CD14-positive monocyte (primary cell): ENCODE data around the gene SLC6A1. TPM values are rescaled to one million over a fixed set of nuclear protein-coding genes. Genes with fewer than 3 reads are reported as not detected.
A peak's percentile ranks its signal among the peaks of the same experiment; 100 is the strongest.

Experiments
- DNase-seq, 3 donors: peaks; one replicate each; pipeline ENCODE4 v3.0.0-alpha.2; 2011 to 2022
- H2AFZ ChIP-seq: 2 replicates; pipeline ENCODE4 v1.6.0; 2012; ENCODE audit warnings: mild to moderate bottlenecking, low read depth, low read length, inconsistent platforms; ENCODE audit not compliant: insufficient read depth, poor library complexity, severe bottlenecking
- H3K27ac ChIP-seq, 2 donors: 1 replicate in 1 of 2; 2 replicates in 1 of 2; pipeline ENCODE4 v1.5.1; 2012 to 2013; ENCODE audit warnings: low read length in 2 of 2, control low read depth in 1 of 2, inconsistent platforms in 1 of 2, low read depth in 1 of 2, mild to moderate bottlenecking in 1 of 2
- H3K27me3 ChIP-seq, 2 donors: one replicate each; pipeline versions ENCODE4 v1.6.0 to v1.6.1; 2011 to 2013; ENCODE audit warnings: low read length in 2 of 2; ENCODE audit not compliant: control insufficient read depth in 2 of 2, insufficient read depth in 2 of 2
- H3K36me3 ChIP-seq, 2 donors: replicated peaks in 1 of 2; 1 replicate in 1 of 2; 2 replicates in 1 of 2; pipeline versions ENCODE4 v1.5.1 to v1.6.1; 2012 to 2013; ENCODE audit warnings: low read length in 2 of 2, control low read depth in 1 of 2, inconsistent platforms in 1 of 2, mild to moderate bottlenecking in 1 of 2; ENCODE audit not compliant: insufficient read depth in 2 of 2, control insufficient read depth in 1 of 2
- H3K4me1 ChIP-seq, 2 donors: 1 replicate in 1 of 2; 2 replicates in 1 of 2; pipeline versions ENCODE4 v1.5.1 to v1.6.1; 2012 to 2013; ENCODE audit warnings: low read length in 2 of 2, control low read depth in 1 of 2, inconsistent platforms in 1 of 2, mild to moderate bottlenecking in 1 of 2, moderate library complexity in 1 of 2; ENCODE audit not compliant: insufficient read depth in 2 of 2, control insufficient read depth in 1 of 2
- H3K4me2 ChIP-seq: replicated peaks from 2 replicates; pipeline ENCODE3; 2012; ENCODE audit warnings: low read length, moderate library complexity, mild to moderate bottlenecking; ENCODE audit not compliant: poor library complexity, severe bottlenecking; ENCODE audit errors: extremely low read depth
- H3K4me3 ChIP-seq, 3 experiments: fragments of 200-600 bp in 1 of 3; sonication (generic) in 1 of 3; replicated peaks in 1 of 3; 1 replicate in 2 of 3; 2 replicates in 1 of 3; pipeline ENCODE4 v1.5.1; 2011 to 2013; ENCODE audit warnings: low read length in 3 of 3, mild to moderate bottlenecking in 3 of 3, control low read depth in 2 of 3, low read depth in 2 of 3, inconsistent platforms in 1 of 3, moderate library complexity in 1 of 3
- H3K79me2 ChIP-seq: 2 replicates; pipeline ENCODE4 v1.6.0; 2012; ENCODE audit warnings: mild to moderate bottlenecking, control low read depth, inconsistent platforms, low read length, moderate library complexity; ENCODE audit not compliant: insufficient read depth
- H3K9ac ChIP-seq: 2 replicates; pipeline ENCODE4 v1.6.0; 2017; ENCODE audit warnings: low read length, mild to moderate bottlenecking; ENCODE audit not compliant: insufficient read depth, poor library complexity, severe bottlenecking
- H3K9me3 ChIP-seq, 2 donors: replicated peaks in 1 of 2; 1 replicate in 1 of 2; 2 replicates in 1 of 2; pipeline versions ENCODE4 v1.5.1 to v1.6.1; 2012 to 2013; ENCODE audit warnings: low read length in 2 of 2, control low read depth in 1 of 2; ENCODE audit not compliant: control insufficient read depth in 1 of 2, insufficient read depth in 1 of 2
- H4K20me1 ChIP-seq: 2 replicates; pipeline ENCODE4 v1.6.0; 2012; ENCODE audit warnings: mild to moderate bottlenecking, low read length, control low read depth, moderate library complexity; ENCODE audit not compliant: insufficient read depth
- H3K27ac Mint-ChIP-seq, 7 donors: one replicate each; pipeline ENCODE4 v1.8.0; 2020; ENCODE audit warnings: mild to moderate bottlenecking in 7 of 7, mixed read lengths in 7 of 7, moderate library complexity in 6 of 7, inconsistent platforms in 2 of 7
- H3K27me3 Mint-ChIP-seq, 3 donors: one replicate each; pipeline ENCODE4 v1.8.0; 2021 to 2022; ENCODE audit warnings: low read depth in 3 of 3, mild to moderate bottlenecking in 3 of 3, mixed read lengths in 3 of 3, moderate library complexity in 3 of 3, inconsistent platforms in 1 of 3
- H3K36me3 Mint-ChIP-seq, 2 donors: one replicate each; pipeline ENCODE4 v1.8.0; 2020; ENCODE audit warnings: mixed read lengths in 2 of 2, inconsistent platforms in 1 of 2, mild to moderate bottlenecking in 1 of 2
- H3K4me1 Mint-ChIP-seq: one replicate; pipeline ENCODE4 v1.8.0; 2020; ENCODE audit warnings: mild to moderate bottlenecking, mixed read lengths
- H3K4me3 Mint-ChIP-seq, 2 donors: one replicate each; pipeline ENCODE4 v1.8.0; 2020; ENCODE audit warnings: mild to moderate bottlenecking in 2 of 2, mixed read lengths in 2 of 2, moderate library complexity in 1 of 2
- H3K9me3 Mint-ChIP-seq, 7 donors: one replicate each; pipeline ENCODE4 v1.8.0; 2020 to 2022; ENCODE audit warnings: mixed read lengths in 7 of 7, mild to moderate bottlenecking in 6 of 7, moderate library complexity in 6 of 7, inconsistent platforms in 2 of 7
- WGBS: methylation state at CpG from one replicate; pipeline ENCODE4 v1.1.5; 2013; ENCODE audit warnings: missing lambda C conversion rate; ENCODE audit not compliant: insufficient coverage; 5-methylcytosine and 5-hydroxymethylcytosine counted together
- intact Hi-C, 2 donors: fragments of 100-400 bp; cut with micrococcal nuclease; formaldehyde crosslinking; loops; one replicate each; pipeline versions ENCODE4 v1.15.0 to v1.15.1; 2023
- polyA minus RNA-seq: library from RNA; depleted of rRNA, polyadenylated mRNA; stranded (reverse); fragments of >200 nt; gene quantifications from 2 replicates; pipeline ENCODE4 v1.2.3, GENCODE V29; 2012
- polyA plus RNA-seq, 3 donors: library from polyadenylated mRNA; depleted of rRNA in 1 of 3; unstranded in 2 of 3; stranded (reverse) in 1 of 3; fragments of 300-500 nt in 2 of 3; fragments of >200 nt in 1 of 3; fragmentation: Illumina TruSeq in 2 of 3; gene quantifications; 1 replicate in 2 of 3; 2 replicates in 1 of 3; pipeline ENCODE4 v1.2.3, GENCODE V29; 2012 to 2021
- total RNA-seq, 12 experiments: library from RNA in 1 of 12; stranded (reverse) in 1 of 12; fragments of 120-200 nt in 1 of 12; gene quantifications; one replicate each; pipeline ENCODE4 v1.2.4 and lab custom pipeline; 2013 to 2026; ENCODE audit warnings: mixed read lengths in 6 of 12, inconsistent platforms in 1 of 12
- TF ChIP-seq, protein P1 (sequence below): fragments of 200-600 bp; IDR thresholded peaks from one replicate; pipeline ENCODE4 v1.8.0; 2022; ENCODE audit warnings: antibody characterized with exemption, mild to moderate bottlenecking

The SLC6A1 gene
- total RNA-seq (2013) = not detected
- polyA plus RNA-seq (not detected), polyA minus RNA-seq (under 0.01 TPM in 1 of 2 replicates, not detected in the other), total RNA-seq (lab: John Stamatoyannopoulos, UW) (0 to 4.3 (median 0.08) reads per million in 11 experiments)

GRCh38 chr3:10992017-10992942 lies at the start of gene SLC6A1:
Gene SLC6A1, plus strand, starts transcription at chr3:10992748. Its CDS starts 24,464 bp downstream, at chr3:11017212.
- H3K27me3 ChIP-seq = peaks cover 36 to 59% of the 10 kb centered on the region in 2 donors
- no peak for DNase-seq
- peak within 1 kb of the TSS; percentile 25 to 83 for H3K4me3 Mint-ChIP-seq
- intact Hi-C loops = no loop called here
- H3K36me3 ChIP-seq = no peaks in the 10 kb centered on the region
- H3K4me3 ChIP-seq = no peak within 1 kb of the TSS
- no peaks in the 10 kb centered on the region for H3K4me1 ChIP-seq
- H2AFZ ChIP-seq = no peak within 1 kb of the TSS
- no peak within 1 kb of the TSS for H3K27ac ChIP-seq
- H3K4me2 ChIP-seq = peak within 1 kb of the TSS; percentile 11
- WGBS = 2% methylated on average over 51 of the region's 69 CpGs
- TF ChIP-seq, protein P1, sequence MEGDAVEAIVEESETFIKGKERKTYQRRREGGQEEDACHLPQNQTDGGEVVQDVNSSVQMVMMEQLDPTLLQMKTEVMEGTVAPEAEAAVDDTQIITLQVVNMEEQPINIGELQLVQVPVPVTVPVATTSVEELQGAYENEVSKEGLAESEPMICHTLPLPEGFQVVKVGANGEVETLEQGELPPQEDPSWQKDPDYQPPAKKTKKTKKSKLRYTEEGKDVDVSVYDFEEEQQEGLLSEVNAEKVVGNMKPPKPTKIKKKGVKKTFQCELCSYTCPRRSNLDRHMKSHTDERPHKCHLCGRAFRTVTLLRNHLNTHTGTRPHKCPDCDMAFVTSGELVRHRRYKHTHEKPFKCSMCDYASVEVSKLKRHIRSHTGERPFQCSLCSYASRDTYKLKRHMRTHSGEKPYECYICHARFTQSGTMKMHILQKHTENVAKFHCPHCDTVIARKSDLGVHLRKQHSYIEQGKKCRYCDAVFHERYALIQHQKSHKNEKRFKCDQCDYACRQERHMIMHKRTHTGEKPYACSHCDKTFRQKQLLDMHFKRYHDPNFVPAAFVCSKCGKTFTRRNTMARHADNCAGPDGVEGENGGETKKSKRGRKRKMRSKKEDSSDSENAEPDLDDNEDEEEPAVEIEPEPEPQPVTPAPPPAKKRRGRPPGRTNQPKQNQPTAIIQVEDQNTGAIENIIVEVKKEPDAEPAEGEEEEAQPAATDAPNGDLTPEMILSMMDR = no peak
- peaks cover 59 to 71% (median 67%) of the 10 kb centered on the region in 3 donors for H3K27me3 Mint-ChIP-seq
- H3K27ac Mint-ChIP-seq = peak within 1 kb of the TSS in 1 of 7 donors; percentile 48
- H3K79me2 ChIP-seq = no peaks in the 10 kb centered on the region
- H3K9me3 Mint-ChIP-seq = peaks cover 0 to 9% (median 2%) of the 10 kb centered on the region in 7 donors
- H3K9me3 ChIP-seq = peaks cover 0 to 10% of the 10 kb centered on the region in 2 donors
- H4K20me1 ChIP-seq = no peaks in the 10 kb centered on the region
- no peak within 1 kb of the TSS for H3K9ac ChIP-seq
- H3K36me3 Mint-ChIP-seq = peaks cover 0 to 4% of the 10 kb centered on the region in 2 donors
- H3K4me1 Mint-ChIP-seq = peaks cover 3% of the 10 kb centered on the region

DNA sequence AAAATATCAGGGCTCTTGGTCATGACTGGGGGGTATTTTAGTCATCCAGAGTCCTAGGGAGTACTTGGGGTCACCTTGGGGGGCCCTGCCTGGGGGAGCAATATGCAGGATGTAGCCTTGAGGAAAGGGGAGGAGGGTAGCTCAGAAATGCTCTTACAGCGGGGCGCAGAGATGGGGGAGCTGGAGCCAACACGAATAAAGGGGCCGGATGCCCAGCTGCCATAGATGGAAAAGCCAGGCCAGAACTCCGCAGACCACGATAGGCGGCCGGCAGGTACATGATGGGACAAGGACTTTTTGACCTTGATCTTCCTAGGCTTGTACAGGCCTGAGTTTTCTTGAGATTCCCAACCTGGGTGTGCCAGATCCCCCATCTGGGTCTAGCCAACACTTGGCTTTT lies 47.7 kb upstream of the SLC6A1 start:
- Histone ChIP-seq H3K4me3 (no peak overlapping the region), H4K20me1 (no peaks in the 10 kb centered on the region), H3K36me3 (no peaks in the 10 kb centered on the region), H2AFZ (no peak overlapping the region), H3K9ac (no peak overlapping the region), H3K4me1 (no peaks in the 10 kb centered on the region), H3K9me3 (peaks cover 4 to 7% of the 10 kb centered on the region in 2 donors), H3K27ac (no peak overlapping the region), H3K27me3 (no peaks in the 10 kb centered on the region), H3K79me2 (no peaks in the 10 kb centered on the region), H3K4me2 (no peak overlapping the region)
- no peak for DNase-seq
- Mint-ChIP-seq H3K27ac (peak overlapping the region in 1 of 7 donors; percentile 8), H3K4me1 (no peaks in the 10 kb centered on the region), H3K4me3 (no peak overlapping the region), H3K9me3 (peaks cover 0 to 9% (median 5%) of the 10 kb centered on the region in 7 donors), H3K36me3 (no peaks in the 10 kb centered on the region), H3K27me3 (peaks cover 2 to 12% (median 6%) of the 10 kb centered on the region in 3 donors)
- TF ChIP-seq, protein P1 = no peak
- intact Hi-C loops = loop anchor here (5.0 to 10.0 kb wide), 5 partner anchors 112 to 710 kb away; no protein-coding TSS in a partner anchor
- 94% methylated on average over 8 of the region's 8 CpGs for WGBS
